HepG2 (cell line): Measurements from ENCODE around the gene CXorf38. TPM values are rescaled to one million over a fixed set of nuclear protein-coding genes. Genes with fewer than 3 reads are reported as not detected.

Experiments used
- ATAC-seq: fragments of 200-7000 bp; cut with Tn5 transposase; 3 replicates; pipeline ENCODE4 v1.9.1; 2020; ENCODE audit warnings: mild to moderate bottlenecking, moderate library complexity
- BruUV-seq: library from RNA; stranded (reverse); fragments of 400-500 nt; replicated peaks from 2 replicates; lab custom pipeline; 2021; lab: Mats Ljungman, UMichigan
- CTCF ChIA-PET: fragments of 300-600 bp; formaldehyde crosslinking; extraction: SDS; loops from one replicate; lab custom pipeline; 2021; ENCODE audit warnings: low total read pairs, inconsistent platforms, low intra/inter-chr PET ratio; lab: Yijun Ruan, JAX
- POLR2A ChIA-PET: fragments of 350-600 bp; sonication (Branson Sonifier 250); formaldehyde crosslinking; loops from one replicate; lab custom pipeline; 2020; ENCODE audit warnings: antibody characterized with exemption, inconsistent platforms; lab: Yijun Ruan, JAX
- DNase-seq: peaks from one replicate; pipeline ENCODE4 v3.0.0-alpha.2; 2015; ENCODE audit warnings: low spot score
- FAIRE-seq: peaks from 3 replicates; lab custom pipeline; 2011; peaks lifted over from hg19 to GRCh38; lab: Jason Lieb, UNC
- H2AFZ ChIP-seq: one replicate; pipeline ENCODE4 v1.6.1; 2011; ENCODE audit warnings: low read length, inconsistent platforms
- H3K27ac ChIP-seq: fragments of 300-600 bp; 3 replicates; pipeline ENCODE4 v1.8.0; 2011; ENCODE audit warnings: mixed run types, mild to moderate bottlenecking, mixed read lengths, low read length, inconsistent platforms; ENCODE audit not compliant: insufficient read depth; ENCODE audit errors: extremely low read length
- H3K27me3 ChIP-seq, 2 experiments: fragments of 200-600 bp in 1 of 2; 2 replicates in 1 of 2; 3 replicates in 1 of 2; pipeline versions ENCODE4 v1.6.0 to v1.8.0; 2011; ENCODE audit warnings: low read length in 2 of 2, mild to moderate bottlenecking in 2 of 2, moderate library complexity in 2 of 2, inconsistent platforms in 1 of 2; ENCODE audit not compliant: insufficient read depth in 2 of 2, control insufficient read depth in 1 of 2
- H3K36me3 ChIP-seq, 2 experiments: fragments of 200-600 bp in 1 of 2; replicated peaks in 1 of 2; 2 replicates in 1 of 2; 3 replicates in 1 of 2; pipeline versions ENCODE4 v1.5.1 to v1.8.0; 2011; ENCODE audit warnings: low read length in 2 of 2, inconsistent platforms in 1 of 2; ENCODE audit not compliant: insufficient read depth in 2 of 2, control insufficient read depth in 1 of 2
- H3K4me1 ChIP-seq: 2 replicates; pipeline ENCODE4 v1.5.1; 2012; ENCODE audit warnings: low read length, inconsistent platforms; ENCODE audit not compliant: insufficient read depth
- H3K4me2 ChIP-seq: 2 replicates; pipeline ENCODE4 v1.6.0; 2011; ENCODE audit warnings: low read depth, low read length, inconsistent platforms
- H3K4me3 ChIP-seq, 3 experiments: fragments of 200-600 bp in 1 of 3; sonication (generic), shearing (Covaris generic) in 1 of 3; replicated peaks in 1 of 3; 2 replicates each; pipeline ENCODE4 v1.5.1; 2011 to 2016; ENCODE audit warnings: low read length in 3 of 3, inconsistent platforms in 2 of 3, low read depth in 2 of 3, mild to moderate bottlenecking in 2 of 3, control low read depth in 1 of 3, mixed read lengths in 1 of 3; ENCODE audit not compliant: insufficient read depth in 1 of 3
- H3K79me2 ChIP-seq: one replicate; pipeline ENCODE4 v1.6.1; 2011; ENCODE audit warnings: low read length, inconsistent platforms; ENCODE audit not compliant: insufficient read depth
- H3K9ac ChIP-seq: 2 replicates; pipeline ENCODE4 v1.6.0; 2011; ENCODE audit warnings: mild to moderate bottlenecking, low read depth, low read length, inconsistent platforms; ENCODE audit not compliant: insufficient read depth
- H3K9me3 ChIP-seq: 2 replicates; pipeline ENCODE4 v1.5.1; 2012; ENCODE audit warnings: mild to moderate bottlenecking, low read length
- H4K20me1 ChIP-seq: 2 replicates; pipeline ENCODE4 v1.6.0; 2011; ENCODE audit warnings: inconsistent platforms, mild to moderate bottlenecking, low read length, moderate library complexity; ENCODE audit not compliant: insufficient read depth
- CREB3 ChIP-seq: sonication (generic); formaldehyde crosslinking; IDR thresholded peaks from 2 replicates; pipeline ENCODE4 v1.5.0; 2020; ENCODE audit warnings: missing genetic modification reagents
- CSRNP2 ChIP-seq: sonication (generic); formaldehyde crosslinking; conservative IDR thresholded peaks from 2 replicates; pipeline ENCODE4 v1.8.0; 2022; ENCODE audit warnings: low read depth, missing genetic modification reagents
- DNMT3B ChIP-seq: conservative IDR thresholded peaks from 2 replicates; pipeline ENCODE4 v1.6.1; 2016; ENCODE audit warnings: missing biosample characterization, control low read depth
- MIXL1 ChIP-seq: IDR thresholded peaks from 2 replicates; pipeline ENCODE4 v1.6.1; 2016
- TBX2 ChIP-seq: sonication (generic); formaldehyde crosslinking; IDR thresholded peaks from 2 replicates; pipeline ENCODE4 v1.5.0; 2020; ENCODE audit warnings: missing genetic modification reagents, mild to moderate bottlenecking, borderline replicate concordance
- TGIF2 ChIP-seq: IDR thresholded peaks from 2 replicates; pipeline ENCODE4 v1.6.1; 2016; ENCODE audit warnings: control low read depth, missing compliant biosample characterization
- WGBS: methylation state at CpG from one replicate; pipeline ENCODE4 v1.1.6; 2017; ENCODE audit warnings: low lambda C conversion rate; 5-methylcytosine and 5-hydroxymethylcytosine counted together
- in situ Hi-C: cut with HindIII; loops from 2 replicates; pipeline ENCODE4 v1.10.0; 2017; ENCODE audit warnings: low pct_unique_long_range_greater_than_20kb; ENCODE audit not compliant: extremely low pct_ligation_motif_present
- intact Hi-C: fragments of 100-400 bp; cut with micrococcal nuclease; formaldehyde crosslinking; loops from one replicate; pipeline ENCODE4 v1.10.0; 2022; ENCODE audit not compliant: unreplicated experiment
- polyA plus RNA-seq, 8 experiments: library from polyadenylated mRNA; depleted of rRNA in 3 of 8; stranded (reverse) in 7 of 8; unstranded in 1 of 8; fragments of >200 nt; fragmentation: Illumina TruSeq in 4 of 8; extraction: Trizol in 4 of 8; gene quantifications; 2 replicates each; pipeline versions ENCODE4 v1.2.1 to v1.2.3, GENCODE V29; 2011 to 2016; ENCODE audit warnings: low read depth in 4 of 8, missing spikeins in 1 of 8, mixed read lengths in 1 of 8; ENCODE audit not compliant: insufficient read depth in 1 of 8
- total RNA-seq, 5 experiments: library from RNA; depleted of rRNA; stranded (reverse); fragments of >200 nt; fragmentation: Illumina TruSeq; extraction: Trizol; gene quantifications; 2 replicates each; pipeline ENCODE4 v1.2.3, GENCODE V29; 2016; ENCODE audit warnings: low read depth in 1 of 5

Gene CXorf38
- total and polyA plus RNA-seq, 2 of the 13 experiments (the other 11 are each of a cell fraction or from before 2014, with no cell fraction given) = 4.6 to 6.7 TPM

- Histone ChIP-seq H3K27ac (no peak overlapping the region), H3K4me2 (no peak overlapping the region), H3K9me3 (no peaks in the 10 kb centered on the region), H3K4me3 (no peak overlapping the region), H3K9ac (no peak overlapping the region), H4K20me1 (no peaks in the 10 kb centered on the region), H3K4me1 (peaks cover 46% of the 10 kb centered on the region), H3K36me3 (no peaks in the 10 kb centered on the region), H2AFZ (no peak overlapping the region), H3K79me2 (peaks cover 21% of the 10 kb centered on the region), H3K27me3 (no peaks in the 10 kb centered on the region; a peak in 1 of 5 replicates)
- ChIA-PET POLR2A (no interaction called here), CTCF (no interaction called here)
- DNase-seq (no peak), ATAC-seq (no peak), FAIRE-seq (no peak)
- 78% methylated on average over 3 of the region's 3 CpGs for whole genome bisulfite sequencing
- in situ Hi-C loops = no loop called here
- no TSS peak for BruUV-seq
- TF ChIP-seq CREB3 (CRISPR knock-in tag) (no peak), MIXL1 (CRISPR knock-in tag) (no peak), CSRNP2 (CRISPR knock-in tag) (no peak), DNMT3B (CRISPR knock-in tag) (no peak), TBX2 (CRISPR knock-in tag) (no peak), TGIF2 (CRISPR knock-in tag) (no peak)
- intact Hi-C loops = no loop called here
Observed at GRCh38 chrX:40579141-40579540, 68.2 kb downstream of the CXorf38 start.
